ENCODE data around the gene LCORL.

LCORL gene

GRCh38 chr4:17894421-17894820 is 127.1 kb downstream of the LCORL start:
- ChIA-PET CTCF (no interaction called here), POLR2A (no interaction called here)
- no peak for TF ChIP-seq CTCF (IDR thresholded peaks at IDR 0.05; ENCODE audit: insufficient read depth, low read length, missing control alignments)
- H3K4me3 ChIP-seq (ENCODE audit: low read depth, low read length) = no peak overlapping the region
- DNase-seq (ENCODE audit: low read depth, low spot score) = no peak

DNA sequence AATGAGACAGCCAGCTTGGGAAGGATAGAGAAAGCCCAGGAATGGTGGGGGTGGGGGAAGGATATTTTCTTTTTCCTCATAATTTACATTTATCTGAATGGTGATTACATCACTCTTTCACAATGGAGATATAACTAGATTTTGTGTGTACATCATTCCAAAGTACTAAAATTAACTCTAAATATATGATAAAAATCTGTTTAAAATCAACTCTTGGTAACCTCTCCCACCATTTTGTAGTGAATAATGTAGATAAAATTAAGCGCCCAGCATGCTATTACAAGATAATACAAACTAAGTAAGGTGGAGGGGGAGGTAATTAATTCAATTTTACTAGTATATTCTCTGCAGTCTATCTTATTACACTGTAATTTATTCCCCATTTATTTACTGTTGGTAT is 131.9 kb downstream of the LCORL start:
- ChIA-PET POLR2A (no interaction called here), CTCF (no interaction called here)
- TF ChIP-seq CTCF (IDR thresholded peaks at IDR 0.05; ENCODE audit: insufficient read depth, low read length, missing control alignments) = no peak
- no peak for DNase-seq (ENCODE audit: low read depth, low spot score)
- no peak overlapping the region for H3K4me3 ChIP-seq (ENCODE audit: low read depth, low read length)

DNA sequence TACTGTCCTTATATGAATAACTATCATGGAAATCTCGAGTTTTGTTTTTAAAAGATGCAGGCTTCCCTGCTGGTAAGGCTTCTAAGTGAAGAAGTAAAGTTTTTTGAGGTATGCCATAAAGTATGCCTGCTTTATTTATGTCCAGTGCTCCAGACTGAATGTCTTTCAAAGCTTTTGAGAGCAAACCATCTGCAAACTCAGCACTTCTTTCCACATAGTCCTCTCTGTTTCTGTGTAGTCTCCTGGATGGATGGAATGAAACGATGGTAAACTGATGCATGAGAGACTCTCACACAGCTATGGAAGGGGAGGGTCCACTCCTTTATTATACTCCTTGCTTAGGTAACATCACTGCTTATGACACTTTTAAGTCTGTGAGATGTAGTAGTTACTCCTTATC is 137.0 kb downstream of the LCORL start:
- CTCF ChIA-PET = interaction anchor here (1.0 kb wide), 1 partner anchor 10 kb away, joined by 3 read pairs; no protein-coding TSS in a partner anchor
- no peak for DNase-seq (ENCODE audit: low read depth, low spot score)
- TF ChIP-seq CTCF (IDR thresholded peaks at IDR 0.05; ENCODE audit: insufficient read depth, low read length, missing control alignments) = no peak
- no peak overlapping the region for H3K4me3 ChIP-seq (ENCODE audit: low read depth, low read length)
- POLR2A ChIA-PET = no interaction called here

DNA sequence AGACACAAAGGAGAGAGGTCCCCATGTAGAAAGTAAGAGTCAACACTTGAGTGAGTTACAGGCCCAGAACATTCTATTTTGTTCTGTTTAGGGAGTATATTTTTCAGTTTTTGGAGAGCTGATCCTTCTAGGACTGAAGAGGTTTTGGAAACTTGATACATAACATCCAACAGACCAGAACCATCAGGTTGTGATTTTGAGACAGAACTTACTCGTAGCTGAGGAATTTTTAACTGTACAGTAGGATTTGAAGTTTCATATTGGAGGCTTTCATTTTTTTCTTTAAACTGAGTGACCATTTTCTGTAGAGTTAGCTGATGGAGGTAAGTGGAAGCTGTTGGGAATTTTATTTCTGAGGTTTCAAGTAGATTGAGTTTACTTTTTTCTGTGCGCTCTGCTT is 137.5 kb downstream of the LCORL start:
- no peak overlapping the region for H3K4me3 ChIP-seq (ENCODE audit: low read depth, low read length)
- DNase-seq (ENCODE audit: low read depth, low spot score) = peak; percentile 0
- CTCF ChIA-PET = interaction anchor here (1.0 kb wide), 1 partner anchor 9 kb away, joined by 3 read pairs; no protein-coding TSS in a partner anchor
- POLR2A ChIA-PET = no interaction called here
- no peak for TF ChIP-seq CTCF (IDR thresholded peaks at IDR 0.05; ENCODE audit: insufficient read depth, low read length, missing control alignments)

DNA sequence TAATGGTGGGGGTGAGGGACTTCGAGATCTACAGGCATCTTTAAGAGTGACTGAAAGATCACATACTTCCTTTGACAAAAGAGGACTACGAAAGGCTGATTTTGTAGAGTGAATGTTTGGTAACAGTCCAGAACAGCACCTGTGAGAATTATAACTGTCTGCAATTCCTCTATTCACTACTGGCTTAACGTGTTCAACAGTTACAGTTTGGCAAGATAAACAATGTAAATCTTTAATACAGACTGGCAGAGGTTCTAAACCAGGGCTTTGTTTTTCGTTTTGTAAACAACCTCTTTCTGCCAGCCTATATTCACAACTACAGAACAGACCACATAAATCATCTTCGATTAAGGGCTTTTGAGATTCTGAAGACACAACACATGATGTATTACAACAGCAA is 143.9 kb downstream of the LCORL start:
- no peak overlapping the region for H3K4me3 ChIP-seq (ENCODE audit: low read depth, low read length)
- POLR2A ChIA-PET = no interaction called here
- CTCF ChIA-PET = no interaction called here
- TF ChIP-seq CTCF (IDR thresholded peaks at IDR 0.05; ENCODE audit: insufficient read depth, low read length, missing control alignments) = no peak
- no peak for DNase-seq (ENCODE audit: low read depth, low spot score)

- CTCF ChIA-PET = no interaction called here
These were observed 144.6 kb downstream of the LCORL start for GRCh38 chr4:17876943-17877342.

More at GRCh38 chr4:17876943-17877342, 144.6 kb downstream of the LCORL start:
- no peak for TF ChIP-seq CTCF (IDR thresholded peaks at IDR 0.05; ENCODE audit: insufficient read depth, low read length, missing control alignments)
- no peak overlapping the region for H3K4me3 ChIP-seq (ENCODE audit: low read depth, low read length)
- POLR2A ChIA-PET = no interaction called here
- DNase-seq (ENCODE audit: low read depth, low spot score) = no peak

Data from AG04449 (cell line).